Panc1 (cell line): Measurements from ENCODE around the gene ARPIN. TPM values are rescaled to one million over a fixed set of nuclear protein-coding genes. Genes with fewer than 3 reads are reported as not detected.
"Not testable (repeated sequence)": the region's sequence is repeated elsewhere in the genome, so short reads cannot be mapped to it uniquely, and the experiment has no call there.

Source experiments
- ATAC-seq: fragments of 200-7000 bp; cut with Tn5 transposase; 2 replicates; pipeline ENCODE4 v1.9.1; 2020; ENCODE audit warnings: mild to moderate bottlenecking, moderate library complexity
- BruUV-seq: library from RNA; stranded (reverse); fragments of 400-500 nt; replicated peaks from 2 replicates; lab custom pipeline; 2021; lab: Mats Ljungman, UMichigan
- CTCF ChIA-PET: fragments of 300-600 bp; sonication (Branson Sonifier 250); formaldehyde crosslinking; loops from one replicate; lab custom pipeline; 2022; ENCODE audit warnings: antibody characterized with exemption; lab: Charles Lee
- POLR2A ChIA-PET: fragments of 300-600 bp; sonication (Branson Sonifier 250); formaldehyde crosslinking; loops from one replicate; lab custom pipeline; 2022; ENCODE audit warnings: antibody characterized with exemption; lab: Charles Lee
- DNase-seq: peaks from one replicate; pipeline ENCODE4 v3.0.0-alpha.2; 2010; ENCODE audit warnings: low read depth, low spot score
- H3K27ac ChIP-seq: 2 replicates; pipeline ENCODE4 v1.5.1; 2011; ENCODE audit warnings: mild to moderate bottlenecking, low read length, inconsistent platforms
- H3K27me3 ChIP-seq: fragments of 200-500 bp; sonication (Bioruptor generic); 2 replicates; pipeline ENCODE4 v1.6.0; 2014; ENCODE audit warnings: low read length, inconsistent platforms; ENCODE audit not compliant: control insufficient read depth, insufficient read depth
- H3K36me3 ChIP-seq: fragments of 200-500 bp; sonication (Bioruptor generic); 2 replicates; pipeline ENCODE4 v1.5.1; 2014; ENCODE audit warnings: inconsistent platforms, mild to moderate bottlenecking, low read length, moderate library complexity; ENCODE audit not compliant: control insufficient read depth, insufficient read depth
- H3K4me1 ChIP-seq: 2 replicates; pipeline ENCODE4 v1.5.1; 2011; ENCODE audit warnings: inconsistent platforms, mild to moderate bottlenecking, low read length, moderate library complexity; ENCODE audit not compliant: control insufficient read depth, insufficient read depth
- H3K4me3 ChIP-seq, 2 experiments: 2 replicates each; pipeline ENCODE4 v1.5.1; 2011 to 2012; ENCODE audit warnings: low read depth in 2 of 2, low read length in 2 of 2, mild to moderate bottlenecking in 2 of 2, inconsistent platforms in 1 of 2, moderate library complexity in 1 of 2
- H3K9me3 ChIP-seq: fragments of 200-500 bp; sonication (Bioruptor generic); 2 replicates; pipeline ENCODE4 v1.5.1; 2014; ENCODE audit warnings: low read depth, mild to moderate bottlenecking, inconsistent platforms, low read length, moderate library complexity; ENCODE audit not compliant: control insufficient read depth, insufficient read depth
- CTCF ChIP-seq: fragments of 450-650 bp; IDR thresholded peaks from 2 replicates; pipeline ENCODE4 v1.5.1; 2017; ENCODE audit warnings: mild to moderate bottlenecking
- POLR2AphosphoS5 ChIP-seq: IDR thresholded peaks from 2 replicates; pipeline ENCODE4 v1.6.1; 2012; ENCODE audit warnings: mild to moderate bottlenecking, low read depth, low read length, moderate library complexity
- REST ChIP-seq, 2 experiments: IDR thresholded peaks; 2 replicates each; pipeline ENCODE4 v1.6.1; 2011 to 2012; ENCODE audit warnings: low read depth in 2 of 2, control low read depth in 1 of 2, low read length in 1 of 2, mild to moderate bottlenecking in 1 of 2, moderate library complexity in 1 of 2; ENCODE audit not compliant: insufficient read depth in 1 of 2
- SIN3A ChIP-seq: IDR thresholded peaks from 2 replicates; pipeline ENCODE4 v1.6.1; 2012; ENCODE audit warnings: low read depth, mild to moderate bottlenecking, low read length, moderate library complexity, borderline replicate concordance; ENCODE audit not compliant: insufficient read depth
- TCF7L2 ChIP-seq: IDR thresholded peaks from 2 replicates; pipeline ENCODE4 v1.6.1; 2011; ENCODE audit warnings: mild to moderate bottlenecking, low read depth, low read length, inconsistent platforms
- in situ Hi-C: cut with HindIII; loops from 2 replicates; pipeline ENCODE4 v1.10.0; 2016; ENCODE audit warnings: low sequenced_read_pairs, low pct_unique_long_range_greater_than_20kb
- intact Hi-C: fragments of 100-400 bp; cut with micrococcal nuclease; formaldehyde crosslinking; loops from one replicate; pipeline ENCODE4 v1.10.0; 2022; ENCODE audit not compliant: unreplicated experiment
- total RNA-seq: library from RNA; stranded (reverse); gene quantifications from one replicate; pipeline ENCODE4 v1.2.1, GENCODE V29; 2021; ENCODE audit not compliant: unreplicated experiment

ARPIN gene
- total RNA-seq, 1 experiment from 2014 or later = 6.3 TPM

GRCh38 chr15:89888214-89888804 lies 24.4 kb downstream of the ARPIN start:
- DNase-seq (no peak), ATAC-seq (peak; percentile 79)
- TF ChIP-seq SIN3A = no peak
- TF ChIP-seq CTCF = peak; percentile 79
- in situ Hi-C loops = no loop called here
- Histone ChIP-seq H3K4me3 (no peak overlapping the region), H3K27ac (no peak overlapping the region), H3K36me3 (peaks cover 12% of the 10 kb centered on the region), H3K9me3 (no peaks in the 10 kb centered on the region), H3K27me3 (no peaks in the 10 kb centered on the region), H3K4me1 (no peaks in the 10 kb centered on the region)
- no TSS peak for BruUV-seq
- CTCF ChIA-PET = interaction anchor here (0.6 to 3.0 kb wide), 8 partner anchors 11 to 198 kb away, joined by 3 to 16 read pairs (median 6); partner anchors contain the start of gene MESP1
- POLR2A ChIA-PET = interaction anchor here (1.2 kb wide), 1 partner anchor 138 kb away, joined by 3 read pairs; no protein-coding TSS in a partner anchor
- intact Hi-C loops = no loop called here

DNA sequence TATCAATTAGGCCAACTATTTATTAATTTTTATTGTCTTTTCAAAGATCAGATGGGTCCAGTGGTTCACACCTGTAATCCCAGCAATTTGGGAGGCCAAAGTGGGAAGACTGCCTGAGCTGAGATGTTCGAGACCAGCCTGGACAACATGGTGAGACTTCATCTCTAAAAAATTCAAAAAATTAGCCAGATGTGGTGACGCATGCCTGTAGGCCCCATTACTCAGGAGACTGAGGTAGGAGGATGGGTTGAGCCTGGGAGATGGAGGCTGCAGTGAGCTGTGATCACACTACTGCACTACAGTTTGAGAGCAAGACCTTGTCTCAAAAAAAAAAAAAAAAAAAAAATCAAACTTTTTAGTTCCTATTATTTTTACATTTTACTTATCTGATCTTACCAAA lies 27.1 kb downstream of the ARPIN start:
- Histone ChIP-seq H3K27ac (no peak overlapping the region), H3K36me3 (peaks cover 10% of the 10 kb centered on the region; the same call in 1 of the 2 replicates), H3K9me3 (no peaks in the 10 kb centered on the region), H3K4me3 (no peak overlapping the region), H3K27me3 (no peaks in the 10 kb centered on the region), H3K4me1 (no peaks in the 10 kb centered on the region)
- intact Hi-C loops (no loop called here), in situ Hi-C loops (no loop called here)
- BruUV-seq = no TSS peak
- TF ChIP-seq TCF7L2 (no peak), REST (IDR thresholded peaks at IDR 0.05; ENCODE audit: insufficient read depth in 1 of 2, low read depth in 2 of 2, low read length in 1 of 2) (no peak), POLR2AphosphoS5 (no peak), SIN3A (no peak), CTCF (no peak)
- ChIA-PET CTCF (no interaction called here), POLR2A (no interaction called here)
- DNase-seq = no peak
- no peak for ATAC-seq

DNA sequence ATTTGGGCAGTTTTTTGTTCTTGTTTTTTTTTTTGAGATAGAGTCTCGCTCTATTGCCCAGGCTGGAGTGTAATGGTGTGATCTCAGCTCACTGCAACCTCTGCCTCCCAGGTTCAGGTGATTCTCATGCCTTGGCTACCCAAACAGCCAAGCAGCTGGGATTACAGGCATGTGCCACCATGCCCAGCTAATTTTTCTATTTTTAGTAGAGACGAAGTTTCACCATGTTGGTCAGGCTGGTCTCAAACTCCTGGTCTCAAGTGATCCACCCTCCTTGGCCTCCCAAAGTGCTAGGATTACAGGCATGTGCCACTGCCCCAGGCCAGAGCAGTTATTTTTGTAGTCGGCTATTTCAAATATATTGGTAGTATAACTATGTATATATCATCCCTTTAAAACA lies 27.6 kb downstream of the ARPIN start:
- DNase-seq, H3K4me1 ChIP-seq, BruUV-seq, intact Hi-C loops, in situ Hi-C loops, ATAC-seq, CTCF ChIA-PET, H3K4me3 ChIP-seq, H3K9me3 ChIP-seq, H3K27ac ChIP-seq, POLR2A ChIA-PET, H3K27me3 ChIP-seq: not testable (repeated sequence)
- H3K36me3 ChIP-seq = peaks cover 11% of the 10 kb centered on the region; the same call in 1 of the 2 replicates
